Activated naive CD8-positive, alpha-beta T cell (primary cell): ENCODE results near the gene LPAR2.
"Not testable (repeated sequence)": the region's sequence is repeated elsewhere in the genome, so short reads cannot be mapped to it uniquely, and the experiment has no call there.

Experiments
- H3K27ac Mint-ChIP-seq: one replicate; pipeline ENCODE4 v1.8.0; 2021; ENCODE audit warnings: mixed read lengths
- H3K27me3 Mint-ChIP-seq: one replicate; pipeline ENCODE4 v1.8.0; 2021; ENCODE audit warnings: mixed read lengths
- H3K36me3 Mint-ChIP-seq: one replicate; pipeline ENCODE4 v1.8.0; 2021; ENCODE audit warnings: mixed read lengths
- H3K4me1 Mint-ChIP-seq: one replicate; pipeline ENCODE4 v1.8.0; 2021; ENCODE audit warnings: low read depth, mixed read lengths
- H3K4me3 Mint-ChIP-seq: one replicate; pipeline ENCODE4 v1.8.0; 2021; ENCODE audit warnings: mild to moderate bottlenecking, mixed read lengths
- H3K9me3 Mint-ChIP-seq: one replicate; pipeline ENCODE4 v1.8.0; 2021; ENCODE audit warnings: low read depth, mixed read lengths

Gene LPAR2

DNA sequence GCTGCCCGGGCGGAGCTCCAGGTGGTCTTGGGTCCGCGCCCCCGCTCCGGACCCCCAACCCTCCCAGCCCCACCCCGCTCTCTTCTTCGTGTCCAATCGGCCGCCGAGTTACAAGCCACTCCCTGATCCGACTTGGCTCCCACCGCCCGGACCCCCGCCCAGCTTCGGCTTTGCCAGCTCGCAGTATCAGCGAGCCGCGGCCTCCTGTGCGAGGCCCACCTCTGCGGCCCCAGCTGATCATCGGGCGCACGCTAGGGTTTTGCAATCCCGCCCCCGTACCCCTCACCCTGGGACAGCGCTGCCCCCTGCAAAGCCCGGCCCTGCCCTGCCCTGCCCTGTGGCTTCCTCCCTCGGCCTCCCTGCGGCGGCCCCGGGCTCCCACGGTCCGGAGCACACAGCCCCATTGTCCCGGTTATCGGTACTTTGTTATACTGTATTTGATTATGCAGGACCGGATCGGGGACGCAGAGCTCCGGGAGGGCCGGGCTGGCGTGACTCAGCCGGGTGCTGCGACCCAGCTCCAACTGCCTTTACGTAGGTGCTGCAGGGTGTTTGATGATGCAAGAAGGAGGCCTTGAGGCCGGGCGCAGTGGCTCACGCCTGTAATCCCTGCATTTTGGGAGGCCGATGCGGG lies 598 bp upstream of the LPAR2 start:
- Mint-ChIP-seq H3K4me1 (peaks cover 31% of the 10 kb centered on the region), H3K27me3 (no peaks in the 10 kb centered on the region), H3K9me3 (no peaks in the 10 kb centered on the region), H3K4me3 (peak overlapping the region; percentile 81), H3K36me3 (peaks cover 4% of the 10 kb centered on the region), H3K27ac (peak overlapping the region; percentile 88)

DNA sequence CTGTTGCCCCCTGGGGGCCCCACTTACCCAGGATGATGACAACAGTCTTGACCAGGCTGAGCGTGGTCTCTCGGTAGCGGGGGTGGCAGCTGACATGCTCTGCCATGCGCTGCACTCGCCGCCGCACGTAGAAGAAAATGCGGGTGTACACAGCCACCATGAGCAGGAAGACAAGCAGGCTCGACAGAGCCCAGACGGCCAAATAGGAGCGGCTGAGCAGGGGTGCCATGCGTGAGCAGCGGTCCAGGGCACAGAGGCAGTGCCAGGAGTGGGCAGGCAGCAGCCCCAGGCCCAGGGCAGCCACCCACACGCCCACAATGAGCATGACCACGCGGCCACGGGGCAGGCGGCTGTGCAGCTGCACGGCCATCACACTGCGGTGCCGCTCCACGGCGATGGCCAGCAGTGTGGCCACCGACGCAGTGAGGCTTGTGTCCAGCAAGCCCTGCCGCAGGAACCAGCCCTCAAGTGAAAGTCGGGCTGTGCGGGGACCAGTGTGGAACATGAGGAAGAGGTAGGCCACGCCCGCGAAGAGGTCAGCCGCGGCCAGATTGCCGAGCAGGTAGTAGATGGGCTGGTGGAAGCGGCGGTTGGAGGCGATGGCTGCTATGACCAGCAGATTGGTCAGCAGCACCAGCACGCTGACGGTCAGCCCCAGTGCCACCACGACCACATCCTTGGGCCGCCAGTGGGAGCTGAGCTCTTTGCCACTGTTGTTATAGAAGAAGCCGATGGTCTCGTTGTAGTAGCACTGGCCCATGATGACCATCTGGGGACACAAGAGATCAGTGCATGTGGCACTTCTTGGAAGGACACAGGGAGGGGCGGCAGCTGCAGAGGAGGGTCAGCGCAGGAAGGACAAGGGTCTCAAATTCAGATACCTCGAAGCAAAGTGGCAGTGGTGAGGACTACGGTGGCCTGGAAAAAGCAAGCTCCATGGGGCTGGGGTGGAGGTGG lies 1.2 kb downstream of the LPAR2 start:
- no peaks in the 10 kb centered on the region for H3K9me3 Mint-ChIP-seq
- peak overlapping the region; percentile 97 for H3K27ac Mint-ChIP-seq
- H3K4me1 Mint-ChIP-seq: peaks cover 29% of the 10 kb centered on the region
- H3K27me3 Mint-ChIP-seq: no peaks in the 10 kb centered on the region
- H3K36me3 Mint-ChIP-seq: no peaks in the 10 kb centered on the region
- peak overlapping the region; percentile 97 for H3K4me3 Mint-ChIP-seq

DNA sequence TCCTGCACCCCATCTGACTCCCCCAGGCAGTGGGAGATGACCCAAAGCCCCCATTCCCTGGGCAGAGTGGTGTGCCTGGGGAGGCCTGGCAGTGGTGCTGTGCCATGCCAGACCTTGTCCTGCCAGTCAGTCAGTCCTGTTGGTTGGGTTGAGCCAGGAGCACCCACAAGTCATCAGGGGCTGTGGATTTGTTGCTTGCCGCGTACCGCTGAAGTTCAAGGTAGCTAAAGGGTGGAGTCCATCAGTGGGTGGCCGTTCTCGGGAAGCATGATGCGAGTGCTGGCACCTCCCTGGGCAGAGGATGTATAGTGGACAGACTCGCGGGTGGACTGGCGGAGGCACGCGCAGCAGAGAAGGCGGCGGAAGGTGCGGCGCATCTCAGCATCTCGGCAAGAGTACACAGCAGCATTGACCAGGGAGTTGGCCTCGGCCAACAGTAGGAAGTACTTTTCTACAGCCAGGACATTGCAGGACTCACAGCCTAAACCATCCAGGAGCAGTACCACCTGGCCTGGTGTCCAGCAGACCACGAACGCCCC lies 3.9 kb downstream of the LPAR2 start:
- Mint-ChIP-seq H3K4me1 (peaks cover 32% of the 10 kb centered on the region), H3K4me3 (no peak overlapping the region), H3K9me3 (no peaks in the 10 kb centered on the region), H3K36me3 (no peaks in the 10 kb centered on the region), H3K27me3 (no peaks in the 10 kb centered on the region), H3K27ac (peak overlapping the region; percentile 16)

GRCh38 chr19:19623383-19623782 lies 4.6 kb downstream of the LPAR2 start:
- Mint-ChIP-seq H3K4me1 (peaks cover 34% of the 10 kb centered on the region), H3K36me3 (no peaks in the 10 kb centered on the region), H3K9me3 (no peaks in the 10 kb centered on the region), H3K4me3 (no peak overlapping the region), H3K27me3 (no peaks in the 10 kb centered on the region), H3K27ac (peak overlapping the region; percentile 16)

DNA sequence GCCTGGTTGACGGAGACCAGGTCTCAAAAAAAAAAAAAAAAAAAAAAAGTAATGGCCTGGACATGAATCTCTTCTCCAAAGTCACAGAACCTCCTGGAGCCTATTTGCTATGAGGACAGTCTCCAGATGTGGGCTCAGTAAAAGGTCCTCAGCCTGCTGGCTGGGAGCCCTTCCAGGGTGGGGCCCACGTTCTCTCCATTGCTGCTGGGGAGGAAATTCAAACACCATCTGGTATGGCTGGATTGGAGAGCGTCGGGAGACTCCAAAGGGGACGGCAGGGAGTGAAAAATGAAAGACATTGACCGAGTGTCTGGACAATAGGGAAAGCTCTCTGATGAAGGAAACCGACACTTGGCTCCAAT lies 8.2 kb downstream of the LPAR2 start:
- Mint-ChIP-seq H3K4me3 (no peak overlapping the region), H3K9me3 (no peaks in the 10 kb centered on the region), H3K27ac (no peak overlapping the region), H3K36me3 (peaks cover 2% of the 10 kb centered on the region), H3K4me1 (peaks cover 42% of the 10 kb centered on the region), H3K27me3 (no peaks in the 10 kb centered on the region)

DNA sequence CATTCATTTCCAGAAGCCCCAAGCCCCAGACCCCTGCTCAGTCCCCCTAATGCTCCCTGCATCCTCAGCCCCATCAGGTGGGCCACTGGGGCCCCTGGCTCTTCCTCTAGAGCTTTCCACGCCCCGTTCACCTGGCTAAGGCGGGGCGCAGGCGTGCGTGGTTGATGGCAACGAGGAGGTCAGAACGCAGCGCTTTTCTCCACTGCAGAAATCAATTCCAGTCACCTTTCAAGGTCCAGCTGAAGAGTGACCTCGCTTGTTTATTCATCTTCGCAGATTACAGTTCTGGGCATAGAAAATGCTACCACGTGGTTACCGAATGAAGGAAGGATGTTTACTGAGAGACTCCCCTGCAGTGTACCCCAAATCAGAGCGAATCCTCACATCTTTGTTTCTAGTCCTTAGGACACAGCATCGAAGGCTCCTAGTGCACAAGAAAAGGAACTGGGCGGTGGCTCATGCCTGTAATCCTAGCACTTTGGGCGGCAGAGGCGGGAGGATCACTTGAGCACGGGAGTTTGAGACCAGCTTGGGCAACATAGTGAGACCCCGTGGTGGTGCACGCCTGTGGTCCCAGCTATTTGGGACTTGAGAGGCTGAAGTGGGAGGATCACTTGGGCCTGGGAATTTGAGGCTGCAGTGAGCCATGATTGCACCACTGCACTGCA lies 8.7 kb downstream of the LPAR2 start:
- Mint-ChIP-seq H3K4me3 (peak overlapping the region; percentile 86), H3K9me3 (no peaks in the 10 kb centered on the region), H3K27me3 (no peaks in the 10 kb centered on the region), H3K4me1 (peaks cover 39% of the 10 kb centered on the region), H3K36me3 (peaks cover 2% of the 10 kb centered on the region), H3K27ac (peak overlapping the region; percentile 43)

DNA sequence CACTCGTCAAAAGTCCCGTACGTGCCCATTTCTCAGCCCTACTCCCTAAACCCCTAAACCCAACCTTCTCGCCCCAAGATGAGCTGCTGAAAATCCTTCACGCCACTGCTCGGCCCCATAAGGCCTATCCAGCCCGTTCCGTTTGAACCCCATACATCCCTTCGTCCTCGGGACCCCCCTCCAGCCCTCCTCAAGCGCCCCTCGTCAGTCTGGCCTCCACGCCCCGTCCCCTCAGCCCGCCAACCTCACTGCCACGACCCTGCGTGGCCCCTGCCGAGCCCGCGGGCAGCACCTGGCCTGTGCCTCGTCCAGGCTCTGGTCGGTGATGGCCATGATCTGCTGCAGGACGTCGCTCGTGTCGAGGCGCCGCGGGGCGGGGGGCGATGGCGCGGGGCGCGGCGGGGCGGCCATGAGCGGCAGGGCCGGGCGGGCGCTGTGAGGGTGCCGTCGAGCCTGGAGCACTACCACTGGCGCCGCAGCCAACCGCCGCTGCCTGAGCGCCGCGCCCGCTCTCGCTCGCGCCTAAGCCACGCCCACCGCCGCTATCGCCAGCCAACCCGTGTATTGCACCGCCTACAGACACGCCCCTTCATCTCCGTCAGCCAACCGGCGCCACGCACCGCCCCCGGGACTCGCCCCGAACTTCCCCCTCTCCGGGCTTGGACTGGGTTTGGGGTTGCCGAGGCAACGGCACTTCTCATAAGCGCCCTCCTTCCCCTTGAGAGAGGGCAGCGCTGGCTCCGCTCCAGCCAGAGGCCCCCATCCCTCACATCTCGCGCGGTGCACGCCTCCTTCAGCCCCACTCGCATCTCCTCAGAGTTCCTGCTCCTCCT lies 9.6 kb downstream of the LPAR2 start, which contains the start of gene PBX4:
Gene PBX4 (minus strand): TSS at position 469 of the 833 bp plus-strand sequence. CDS start 58 bp downstream, at position 411.
- Mint-ChIP-seq H3K36me3 (peaks cover 5% of the 10 kb centered on the region), H3K4me3 (peak within 1 kb of the TSS; percentile 87), H3K4me1 (peaks cover 42% of the 10 kb centered on the region), H3K9me3 (no peaks in the 10 kb centered on the region), H3K27me3 (no peaks in the 10 kb centered on the region), H3K27ac (peak within 1 kb of the TSS; percentile 72)

DNA sequence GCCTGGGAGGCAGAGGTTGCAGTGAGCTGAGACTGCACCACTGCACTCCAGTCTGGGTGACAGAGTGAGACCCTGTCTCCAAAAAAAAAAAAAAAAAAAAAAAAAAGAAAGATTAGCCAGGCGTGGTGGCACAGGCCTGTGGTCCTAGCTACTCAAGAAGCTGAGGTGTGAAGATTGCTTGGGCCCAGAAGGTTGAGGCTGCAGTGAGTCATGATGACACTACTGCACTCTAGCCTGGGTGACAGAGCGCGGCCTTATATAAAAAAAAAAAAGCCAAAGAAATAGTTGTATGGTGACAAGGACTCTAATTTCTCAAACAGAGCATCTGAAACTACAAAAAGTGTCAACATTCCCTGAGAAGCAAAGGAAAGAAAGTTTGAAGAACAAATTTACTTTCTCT lies 12.9 kb downstream of the LPAR2 start:
- peak overlapping the region; percentile 79 for H3K27ac Mint-ChIP-seq

GRCh38 chr19:19613506-19613905 lies 14.5 kb downstream of the LPAR2 start:
- Mint-ChIP-seq H3K9me3 (no peaks in the 10 kb centered on the region), H3K36me3 (peaks cover 12% of the 10 kb centered on the region), H3K4me3 (no peak overlapping the region), H3K4me1 (peaks cover 54% of the 10 kb centered on the region), H3K27me3 (no peaks in the 10 kb centered on the region), H3K27ac (no peak overlapping the region)

More for the DNA sequence above, 12.9 kb downstream of the LPAR2 start:
- Mint-ChIP-seq H3K27me3 (no peaks in the 10 kb centered on the region), H3K4me3 (peak overlapping the region; percentile 60), H3K9me3 (no peaks in the 10 kb centered on the region), H3K36me3 (peaks cover 7% of the 10 kb centered on the region), H3K4me1 (peaks cover 53% of the 10 kb centered on the region)

DNA sequence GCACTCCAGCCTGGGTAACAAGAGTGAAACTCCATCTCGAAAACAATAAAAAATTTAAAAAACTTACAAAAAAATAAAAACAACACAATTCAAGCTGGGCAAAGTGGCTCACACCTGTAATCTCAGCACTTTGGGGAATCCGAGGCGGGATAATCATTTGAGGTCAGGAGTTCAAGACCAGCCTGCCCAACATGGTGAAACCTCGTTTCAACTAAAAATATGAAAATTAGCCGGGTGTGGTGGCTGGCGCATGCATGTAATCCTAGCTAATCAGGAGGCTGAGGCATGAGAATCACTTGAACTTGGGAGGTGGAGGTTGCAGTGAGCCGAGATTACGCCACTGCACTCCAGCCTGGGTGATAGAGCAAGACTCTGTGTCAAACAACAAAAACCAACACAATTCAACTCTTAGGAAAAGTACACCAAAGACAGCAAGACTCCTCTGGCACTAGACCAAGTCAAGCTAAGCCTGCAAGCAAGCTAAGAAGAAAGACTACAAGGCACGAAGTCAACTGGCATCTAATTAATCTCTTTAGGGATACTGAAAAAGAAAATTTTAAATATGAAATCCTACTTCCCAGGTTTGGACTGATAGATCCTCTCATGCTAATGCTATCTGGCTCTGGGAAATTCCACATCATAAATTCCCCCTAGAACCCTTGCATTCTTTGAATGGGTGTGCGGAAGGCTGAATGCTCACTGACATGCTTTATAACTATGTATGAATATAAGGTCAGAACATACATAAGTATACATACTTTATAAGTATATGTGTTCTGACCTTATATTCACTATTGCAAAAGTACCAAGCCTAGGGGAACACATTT lies 17.4 kb downstream of the LPAR2 start:
- H3K36me3 Mint-ChIP-seq: peaks cover 15% of the 10 kb centered on the region
- H3K27ac Mint-ChIP-seq: no peak overlapping the region
- H3K4me3 Mint-ChIP-seq: no peak overlapping the region
- peaks cover 51% of the 10 kb centered on the region for H3K4me1 Mint-ChIP-seq
- H3K27me3 Mint-ChIP-seq: no peaks in the 10 kb centered on the region
- no peaks in the 10 kb centered on the region for H3K9me3 Mint-ChIP-seq

- H3K4me3 Mint-ChIP-seq, H3K9me3 Mint-ChIP-seq, H3K27me3 Mint-ChIP-seq: not testable (repeated sequence)
- peak overlapping the region; percentile 95 for H3K27ac Mint-ChIP-seq
- peaks cover 10% of the 10 kb centered on the region for H3K36me3 Mint-ChIP-seq
- H3K4me1 Mint-ChIP-seq: peaks cover 60% of the 10 kb centered on the region
Measured at GRCh38 chr19:19606686-19607085, 21.3 kb downstream of the LPAR2 start.

GRCh38 chr19:19606021-19606420 lies 22.0 kb downstream of the LPAR2 start:
- Mint-ChIP-seq H3K36me3 (peaks cover 10% of the 10 kb centered on the region), H3K27me3 (no peaks in the 10 kb centered on the region), H3K4me1 (peaks cover 65% of the 10 kb centered on the region), H3K4me3 (peak overlapping the region; percentile 72), H3K9me3 (no peaks in the 10 kb centered on the region), H3K27ac (peak overlapping the region; percentile 95)

DNA sequence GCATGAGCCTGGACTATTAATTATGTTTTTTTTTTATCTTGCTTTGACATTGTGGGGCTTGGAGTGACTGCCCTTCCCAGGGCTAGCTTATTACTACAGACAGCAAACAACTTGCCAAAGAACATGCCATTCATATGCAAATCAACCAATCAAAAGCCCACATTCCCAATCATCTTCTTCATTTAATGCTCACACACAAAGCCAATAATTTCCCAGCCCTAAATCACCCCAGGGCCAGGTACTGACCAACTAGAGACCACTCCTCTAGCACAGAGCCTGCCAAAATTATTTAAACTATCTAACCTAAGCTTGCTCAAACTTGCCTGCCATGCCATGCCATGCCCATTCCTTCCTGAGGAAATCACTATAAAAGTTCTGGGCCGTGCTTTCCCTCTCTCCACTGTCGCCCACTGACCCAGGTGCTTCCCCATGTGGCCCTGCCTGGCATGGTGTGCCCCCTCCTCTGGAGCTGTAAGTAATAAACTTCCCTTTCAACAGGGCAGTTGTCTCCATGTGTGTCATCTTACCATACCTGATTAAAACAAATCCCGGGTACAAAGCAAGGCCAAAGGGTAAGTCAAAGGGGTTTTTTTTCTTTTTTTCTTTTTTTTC lies 25.2 kb downstream of the LPAR2 start:
- Mint-ChIP-seq H3K27ac (peak overlapping the region; percentile 25), H3K4me1 (peaks cover 67% of the 10 kb centered on the region)

More for the DNA sequence above, 25.2 kb downstream of the LPAR2 start:
- peak overlapping the region; percentile 2 for H3K4me3 Mint-ChIP-seq
- H3K9me3 Mint-ChIP-seq: no peaks in the 10 kb centered on the region
- peaks cover 6% of the 10 kb centered on the region for H3K36me3 Mint-ChIP-seq
- H3K27me3 Mint-ChIP-seq: no peaks in the 10 kb centered on the region
